ENCODE measurements around the gene RITA1. TPM values are rescaled to one million over a fixed set of nuclear protein-coding genes. Genes with fewer than 3 reads are reported as not detected.
A peak's percentile ranks its signal among the peaks of the same experiment; 100 is the strongest.

The RITA1 gene
- total and polyA plus RNA-seq, 4 donors: 9.1 to 19.7 (median 14.3) TPM

GRCh38 chr12:113174461-113175384 is 10.8 kb upstream of the RITA1 start:
- H3K27me3 ChIP-seq (ENCODE audit: control insufficient read depth in 3 of 3, insufficient read depth in 3 of 3, low read length in 2 of 3): no peaks in the 10 kb centered on the region
- H3K36me3 ChIP-seq (ENCODE audit: control insufficient read depth in 4 of 4, insufficient read depth in 4 of 4, low read length in 4 of 4): peaks cover 45 to 66% (median 61%) of the 10 kb centered on the region in 4 donors
- H3K4me3 ChIP-seq: no peak overlapping the region
- DNase-seq (peak; percentile 64 to 74 (median 65)), ATAC-seq (ENCODE audit: insufficient read depth, low FRiP score) (peak; percentile 61)
- H3K27ac ChIP-seq (ENCODE audit: low read depth in 1 of 2, low read length in 1 of 2): no peak overlapping the region
- H3K9me3 ChIP-seq (ENCODE audit: control insufficient read depth in 4 of 4, insufficient read depth in 3 of 4, low read length in 3 of 4): peaks cover 0 to 6% (median 6%) of the 10 kb centered on the region in 4 donors
- no peak overlapping the region for H3K9ac ChIP-seq (ENCODE audit: insufficient read depth in 1 of 2, low read length in 2 of 2)
- H3K4me1 ChIP-seq (ENCODE audit: control insufficient read depth in 5 of 5, insufficient read depth in 5 of 5, low read length in 5 of 5): no peaks in the 10 kb centered on the region
- TF ChIP-seq CTCF (IDR thresholded peaks at IDR 0.05; ENCODE audit: control extremely low read depth, extremely low read depth): peak; percentile 84
- WGBS, 2 donors: 58 to 67% methylated on average over 32 of the region's 32 CpGs

- TF ChIP-seq CTCF (IDR thresholded peaks at IDR 0.05; ENCODE audit: control extremely low read depth, extremely low read depth): no peak
- WGBS, 2 donors: 95 to 96% methylated on average over 14 of the region's 14 CpGs
- H3K4me1 ChIP-seq (ENCODE audit: control insufficient read depth in 5 of 5, insufficient read depth in 5 of 5, low read length in 5 of 5): no peaks in the 10 kb centered on the region
- no peak overlapping the region for H3K27ac ChIP-seq (ENCODE audit: low read depth in 1 of 2, low read length in 1 of 2)
- peaks cover 14 to 47% (median 37%) of the 10 kb centered on the region in 4 donors for H3K36me3 ChIP-seq (ENCODE audit: control insufficient read depth in 4 of 4, insufficient read depth in 4 of 4, low read length in 4 of 4)
- no peak overlapping the region for H3K4me3 ChIP-seq
- ATAC-seq (ENCODE audit: insufficient read depth, low FRiP score) (no peak), DNase-seq (no peak)
- no peaks in the 10 kb centered on the region for H3K27me3 ChIP-seq (ENCODE audit: control insufficient read depth in 3 of 3, insufficient read depth in 3 of 3, low read length in 2 of 3)
- H3K9me3 ChIP-seq (ENCODE audit: control insufficient read depth in 4 of 4, insufficient read depth in 3 of 4, low read length in 3 of 4): peaks cover 0 to 6% (median 6%) of the 10 kb centered on the region in 4 donors
- H3K9ac ChIP-seq (ENCODE audit: insufficient read depth in 1 of 2, low read length in 2 of 2): no peak overlapping the region
Observed at GRCh38 chr12:113179023-113179422, 6.5 kb upstream of the RITA1 start.

GRCh38 chr12:113180333-113180732 is 5.2 kb upstream of the RITA1 start:
- H3K9ac ChIP-seq (ENCODE audit: insufficient read depth in 1 of 2, low read length in 2 of 2): no peak overlapping the region
- WGBS, 2 donors: 80 to 86% methylated on average over 4 of the region's 4 CpGs
- no peaks in the 10 kb centered on the region for H3K27me3 ChIP-seq (ENCODE audit: control insufficient read depth in 3 of 3, insufficient read depth in 3 of 3, low read length in 2 of 3)
- no peak for TF ChIP-seq CTCF (IDR thresholded peaks at IDR 0.05; ENCODE audit: control extremely low read depth, extremely low read depth)
- H3K9me3 ChIP-seq (ENCODE audit: control insufficient read depth in 4 of 4, insufficient read depth in 3 of 4, low read length in 3 of 4): peaks cover 0 to 6% (median 5%) of the 10 kb centered on the region in 4 donors
- H3K36me3 ChIP-seq (ENCODE audit: control insufficient read depth in 4 of 4, insufficient read depth in 4 of 4, low read length in 4 of 4): peaks cover 14 to 40% (median 32%) of the 10 kb centered on the region in 4 donors
- no peak overlapping the region for H3K27ac ChIP-seq (ENCODE audit: low read depth in 1 of 2, low read length in 1 of 2)
- ATAC-seq (ENCODE audit: insufficient read depth, low FRiP score) (no peak), DNase-seq (no peak)
- H3K4me1 ChIP-seq (ENCODE audit: control insufficient read depth in 5 of 5, insufficient read depth in 5 of 5, low read length in 5 of 5): peaks cover 0 to 5% (median 3%) of the 10 kb centered on the region in 5 donors
- no peak overlapping the region for H3K4me3 ChIP-seq
